Mesendoderm (in vitro differentiated cells): Measurements from ENCODE around the gene KLHL3.

Source experiments
- DNase-seq: peaks from one replicate; pipeline ENCODE4 v3.0.0; 2013
- H2AK5ac ChIP-seq: 2 replicates; pipeline ENCODE4 v1.6.1; 2013; ENCODE audit warnings: low read length, inconsistent platforms
- H2BK120ac ChIP-seq: 2 replicates; pipeline ENCODE4 v1.6.1; 2013; ENCODE audit warnings: low read depth, mild to moderate bottlenecking, low read length, moderate library complexity, mixed read lengths
- H2BK15ac ChIP-seq: replicated peaks from 2 replicates; pipeline ENCODE4 v1.6.1; 2013; ENCODE audit warnings: low read depth, mild to moderate bottlenecking, moderate library complexity
- H2BK5ac ChIP-seq: 2 replicates; pipeline ENCODE4 v1.6.1; 2013; ENCODE audit warnings: low read length, inconsistent platforms
- H3K18ac ChIP-seq: 2 replicates; pipeline ENCODE4 v1.6.1; 2013; ENCODE audit warnings: mild to moderate bottlenecking, low read length, mixed read lengths
- H3K23ac ChIP-seq: one replicate; pipeline ENCODE4 v1.6.1; 2013; ENCODE audit warnings: low read length
- H3K27ac ChIP-seq: 2 replicates; pipeline ENCODE4 v1.5.1; 2013; ENCODE audit warnings: low read depth, mild to moderate bottlenecking, inconsistent platforms, low read length, moderate library complexity
- H3K27me3 ChIP-seq: 2 replicates; pipeline ENCODE4 v1.6.1; 2013; ENCODE audit warnings: low read length, control low read depth, mild to moderate bottlenecking, inconsistent platforms; ENCODE audit not compliant: insufficient read depth, poor library complexity
- H3K36me3 ChIP-seq: 2 replicates; pipeline ENCODE4 v1.6.1; 2013; ENCODE audit warnings: low read length, inconsistent platforms; ENCODE audit not compliant: control insufficient read depth, insufficient read depth
- H3K4ac ChIP-seq: one replicate; pipeline ENCODE4 v1.6.1; 2013; ENCODE audit warnings: low read depth, mild to moderate bottlenecking, low read length, moderate library complexity
- H3K4me1 ChIP-seq: 2 replicates; pipeline ENCODE4 v1.6.1; 2013; ENCODE audit warnings: low read depth, low read length, inconsistent platforms; ENCODE audit not compliant: control insufficient read depth
- H3K4me2 ChIP-seq: 2 replicates; pipeline ENCODE4 v1.6.1; 2013; ENCODE audit warnings: low read length
- H3K4me3 ChIP-seq: 2 replicates; pipeline ENCODE4 v1.5.1; 2013; ENCODE audit warnings: mild to moderate bottlenecking, low read length
- H3K56ac ChIP-seq: one replicate; pipeline ENCODE4 v1.6.1; 2013; ENCODE audit warnings: low read length
- H3K79me1 ChIP-seq: 2 replicates; pipeline ENCODE4 v1.6.1; 2013; ENCODE audit warnings: low read length, inconsistent platforms
- H3K79me2 ChIP-seq: 2 replicates; pipeline ENCODE4 v1.6.1; 2013; ENCODE audit warnings: mild to moderate bottlenecking, low read length; ENCODE audit not compliant: control insufficient read depth, insufficient read depth
- H3K9ac ChIP-seq: 2 replicates; pipeline ENCODE4 v1.6.1; 2013; ENCODE audit warnings: low read length, inconsistent platforms
- H4K5ac ChIP-seq: one replicate; pipeline ENCODE4 v1.6.1; 2013; ENCODE audit warnings: low read length
- H4K8ac ChIP-seq: one replicate; pipeline ENCODE4 v1.6.1; 2013; ENCODE audit warnings: low read depth, mild to moderate bottlenecking, control low read depth, low read length, moderate library complexity
- WGBS: extraction: QIAGEN DNeasy Blood & Tissue Kit; methylation state at CpG from one replicate; pipeline ENCODE4 v1.1.7; 2013; ENCODE audit warnings: low lambda C conversion rate, missing lambda C conversion rate; ENCODE audit not compliant: insufficient coverage; ENCODE audit errors: extremely low coverage; 5-methylcytosine and 5-hydroxymethylcytosine counted together

KLHL3 gene

DNA sequence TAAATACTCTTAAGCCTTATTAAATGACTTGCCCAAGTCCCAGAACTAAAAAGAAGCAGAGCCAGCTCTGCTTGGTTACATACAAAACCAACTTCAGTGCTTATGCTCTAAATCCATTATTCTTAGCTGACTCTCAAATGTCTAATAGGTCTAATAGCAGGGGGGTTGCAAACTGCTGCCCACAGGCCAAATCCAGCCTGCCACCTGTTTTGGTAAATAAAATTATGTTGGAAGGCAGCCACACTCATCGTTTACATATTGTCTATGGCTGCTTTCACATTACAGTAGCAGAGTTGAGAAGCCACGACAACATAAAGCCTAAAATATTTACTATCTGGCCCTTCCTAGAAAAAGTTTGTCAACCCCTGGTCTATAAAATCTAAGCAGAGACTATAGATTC lies 69.0 kb downstream of the KLHL3 start:
- Histone ChIP-seq H3K79me1 (no peaks in the 10 kb centered on the region), H3K9ac (no peak overlapping the region), H3K18ac (no peak overlapping the region), H4K8ac (no peak overlapping the region), H2BK120ac (no peak overlapping the region), H3K4me3 (no peak overlapping the region), H3K27ac (no peak overlapping the region), H2BK5ac (no peak overlapping the region), H3K4me2 (no peak overlapping the region), H3K23ac (no peak overlapping the region), H3K4ac (no peak overlapping the region), H4K5ac (no peak overlapping the region), H3K36me3 (no peaks in the 10 kb centered on the region), H3K27me3 (no peaks in the 10 kb centered on the region), H2BK15ac (no peak overlapping the region), H2AK5ac (no peak overlapping the region), H3K56ac (no peak overlapping the region), H3K79me2 (no peaks in the 10 kb centered on the region), H3K4me1 (no peaks in the 10 kb centered on the region)
- DNase-seq = no peak
- no CpG with 5 or more reads among the region's 2 CpGs for WGBS

DNA sequence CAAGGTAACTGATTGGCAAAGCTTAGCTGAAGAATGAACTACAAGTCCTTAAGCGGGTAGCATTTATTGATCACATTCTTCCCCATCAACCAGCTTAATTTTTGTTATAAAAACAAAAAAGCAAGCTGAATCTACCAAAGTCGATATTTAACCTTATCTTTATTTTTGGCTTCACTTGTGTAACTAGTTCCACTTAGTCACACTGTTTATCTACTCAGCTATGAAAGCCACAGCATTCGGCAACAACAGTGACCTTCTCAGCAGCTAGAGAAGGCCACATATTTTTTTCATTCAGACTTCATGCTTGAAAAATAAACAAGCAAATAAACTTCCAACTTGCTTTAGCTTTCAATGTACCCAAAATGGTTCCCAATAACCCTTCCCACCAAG lies 69.4 kb downstream of the KLHL3 start:
- no peak overlapping the region for H3K27ac ChIP-seq
- no peak overlapping the region for H2BK120ac ChIP-seq
- no peak overlapping the region for H2BK15ac ChIP-seq
- H3K27me3 ChIP-seq = no peaks in the 10 kb centered on the region
- H2BK5ac ChIP-seq = no peak overlapping the region
- no peak overlapping the region for H3K56ac ChIP-seq
- no peak for DNase-seq
- no CpG with 5 or more reads among the region's 3 CpGs for WGBS
- no peak overlapping the region for H3K9ac ChIP-seq
- no peaks in the 10 kb centered on the region for H3K4me1 ChIP-seq
- no peaks in the 10 kb centered on the region for H3K36me3 ChIP-seq
- H3K4ac ChIP-seq = no peak overlapping the region
- no peak overlapping the region for H3K18ac ChIP-seq
- H4K8ac ChIP-seq = no peak overlapping the region
- no peaks in the 10 kb centered on the region for H3K79me1 ChIP-seq
- H3K4me2 ChIP-seq = no peak overlapping the region
- H4K5ac ChIP-seq = no peak overlapping the region
- H3K23ac ChIP-seq = no peak overlapping the region
- H3K79me2 ChIP-seq = no peaks in the 10 kb centered on the region
- no peak overlapping the region for H3K4me3 ChIP-seq
- H2AK5ac ChIP-seq = no peak overlapping the region

DNA sequence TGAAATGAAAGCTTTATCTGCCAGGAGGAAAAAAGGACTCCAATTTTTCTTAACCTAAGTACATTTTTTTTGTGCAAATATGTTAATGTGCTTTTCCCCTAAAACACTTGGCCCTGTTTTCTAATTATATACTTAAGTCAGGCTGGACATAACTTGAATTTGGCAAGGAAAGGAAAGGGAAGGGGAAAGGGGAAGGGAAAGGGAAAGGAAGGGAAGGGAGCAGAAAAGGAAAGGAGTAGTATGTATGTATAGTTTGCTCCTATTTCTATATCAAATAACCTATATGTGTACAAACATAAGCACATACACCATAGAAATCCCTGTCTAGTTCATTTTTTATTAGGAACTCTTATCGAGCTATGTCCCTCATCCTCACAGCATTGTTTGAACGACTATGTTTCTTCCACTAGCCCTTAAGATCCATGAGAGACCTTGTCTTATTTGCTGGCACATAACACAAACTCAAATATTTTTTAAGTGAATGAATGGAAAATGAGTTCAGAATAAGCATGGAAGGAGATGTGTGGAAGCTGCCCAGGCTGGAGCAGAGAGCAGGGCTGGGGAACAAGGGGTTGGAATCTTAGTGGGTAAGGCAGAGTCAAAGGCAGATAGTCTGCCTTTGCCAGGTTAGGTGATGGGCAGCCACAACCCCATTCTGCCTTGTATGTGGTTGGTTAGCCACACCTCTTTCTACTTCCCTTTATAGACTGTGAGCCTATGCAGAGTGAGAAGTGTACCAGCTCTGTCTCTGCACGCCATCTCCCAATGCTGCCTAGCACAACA lies 70.0 kb downstream of the KLHL3 start:
- Histone ChIP-seq H3K9ac (no peak overlapping the region), H2BK120ac (no peak overlapping the region), H3K27ac (no peak overlapping the region), H3K36me3 (no peaks in the 10 kb centered on the region), H3K27me3 (no peaks in the 10 kb centered on the region), H2BK15ac (no peak overlapping the region), H3K4me3 (no peak overlapping the region), H3K4ac (no peak overlapping the region), H3K23ac (no peak overlapping the region), H3K79me1 (no peaks in the 10 kb centered on the region), H2AK5ac (no peak overlapping the region), H3K18ac (no peak overlapping the region), H3K56ac (no peak overlapping the region), H3K79me2 (no peaks in the 10 kb centered on the region), H2BK5ac (no peak overlapping the region), H3K4me2 (no peak overlapping the region), H4K5ac (no peak overlapping the region), H3K4me1 (no peaks in the 10 kb centered on the region), H4K8ac (no peak overlapping the region)
- no CpG with 5 or more reads among the region's 3 CpGs for WGBS
- no peak for DNase-seq

DNA sequence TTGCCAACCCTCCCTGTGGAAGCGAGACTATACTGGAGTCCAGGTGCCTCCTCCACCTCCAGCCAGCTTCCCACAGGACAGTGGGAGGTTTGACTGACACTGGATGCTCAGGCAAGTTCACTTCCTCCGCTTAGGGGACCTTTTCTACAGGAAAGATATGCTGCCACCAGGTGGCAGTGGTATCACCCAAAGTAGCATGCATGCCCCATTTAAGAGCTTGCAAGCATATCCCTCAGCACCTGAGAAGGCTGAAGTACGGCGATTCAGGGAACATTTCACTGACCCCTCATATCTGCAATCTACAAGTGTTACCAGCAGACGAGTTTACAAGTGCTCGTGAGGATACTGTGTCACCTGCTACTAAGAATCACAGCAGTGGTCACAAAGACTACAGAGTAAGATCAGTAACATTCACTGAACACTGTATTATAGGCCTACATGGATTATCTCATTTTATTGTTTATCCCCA lies 75.5 kb downstream of the KLHL3 start:
- H3K4me1 ChIP-seq = no peaks in the 10 kb centered on the region
- no peak overlapping the region for H3K4me2 ChIP-seq
- H3K56ac ChIP-seq = no peak overlapping the region
- H3K4me3 ChIP-seq = no peak overlapping the region
- no peak overlapping the region for H2BK15ac ChIP-seq
- H3K27ac ChIP-seq = no peak overlapping the region
- no peak overlapping the region for H3K4ac ChIP-seq
- no peak overlapping the region for H4K5ac ChIP-seq
- H2AK5ac ChIP-seq = no peak overlapping the region
- no peak overlapping the region for H3K23ac ChIP-seq
- H3K18ac ChIP-seq = no peak overlapping the region
- no peaks in the 10 kb centered on the region for H3K79me1 ChIP-seq
- no peak overlapping the region for H2BK5ac ChIP-seq
- no peaks in the 10 kb centered on the region for H3K36me3 ChIP-seq
- H4K8ac ChIP-seq = no peak overlapping the region
- H3K27me3 ChIP-seq = no peaks in the 10 kb centered on the region
- peak; percentile 93 for DNase-seq
- no peaks in the 10 kb centered on the region for H3K79me2 ChIP-seq
- WGBS = no CpG with 5 or more reads among the region's 6 CpGs
- H3K9ac ChIP-seq = no peak overlapping the region
- H2BK120ac ChIP-seq = no peak overlapping the region

DNA sequence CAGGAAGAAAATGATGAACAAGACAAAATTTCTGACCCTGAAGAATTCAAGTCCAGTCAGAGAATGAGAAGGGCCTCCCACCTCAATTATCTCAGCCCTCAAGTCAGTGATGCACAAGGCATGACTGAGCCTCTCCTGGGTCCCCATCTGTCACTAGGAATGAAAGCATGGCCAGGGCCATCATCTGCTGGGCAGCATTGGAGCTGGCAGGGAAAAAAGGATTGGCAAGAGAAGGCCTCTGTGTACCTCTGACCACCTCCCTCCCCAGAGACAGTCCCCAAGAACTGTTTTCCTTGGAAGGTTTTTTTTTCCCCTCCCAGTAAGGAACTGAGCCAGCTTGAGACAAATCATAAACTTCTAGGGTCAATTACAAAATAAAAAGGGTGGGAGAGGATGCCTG lies 76.7 kb downstream of the KLHL3 start:
- Histone ChIP-seq H3K79me2 (no peaks in the 10 kb centered on the region), H3K27ac (no peak overlapping the region), H3K23ac (no peak overlapping the region), H3K4ac (no peak overlapping the region), H3K4me2 (no peak overlapping the region), H3K4me3 (no peak overlapping the region), H2AK5ac (no peak overlapping the region), H2BK5ac (no peak overlapping the region), H4K5ac (no peak overlapping the region), H3K27me3 (no peaks in the 10 kb centered on the region), H2BK15ac (no peak overlapping the region), H3K18ac (no peak overlapping the region), H3K36me3 (no peaks in the 10 kb centered on the region), H2BK120ac (no peak overlapping the region), H3K56ac (no peak overlapping the region), H3K4me1 (no peaks in the 10 kb centered on the region), H3K9ac (no peak overlapping the region), H4K8ac (no peak overlapping the region), H3K79me1 (no peaks in the 10 kb centered on the region)
- no peak for DNase-seq

DNA sequence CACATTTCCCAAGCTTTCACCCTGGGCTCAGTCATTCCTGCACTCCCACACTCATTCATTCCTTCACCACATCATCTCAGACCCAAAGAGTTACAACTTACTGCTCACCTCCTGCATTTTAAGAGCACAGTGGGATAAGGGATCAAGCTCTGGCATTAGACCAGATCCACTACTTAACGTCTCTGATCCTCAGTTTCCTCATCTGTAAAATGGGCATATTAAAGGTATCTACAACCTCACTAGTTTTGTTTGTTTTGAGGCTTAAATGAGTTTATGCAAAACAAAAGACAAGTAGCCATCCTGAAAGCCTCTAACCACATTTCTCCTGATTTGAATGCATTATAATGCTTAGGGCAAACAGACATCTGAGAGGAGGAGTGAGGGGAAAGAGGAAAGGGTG lies 77.6 kb downstream of the KLHL3 start:
- no peaks in the 10 kb centered on the region for H3K79me2 ChIP-seq
- H4K5ac ChIP-seq = no peak overlapping the region
- no peak for DNase-seq
- H2AK5ac ChIP-seq = no peak overlapping the region
- H3K4me3 ChIP-seq = no peak overlapping the region
- H3K9ac ChIP-seq = no peak overlapping the region
- H3K23ac ChIP-seq = no peak overlapping the region
- H3K27ac ChIP-seq = no peak overlapping the region
- no peak overlapping the region for H4K8ac ChIP-seq
- H3K4me2 ChIP-seq = no peak overlapping the region
- H2BK5ac ChIP-seq = no peak overlapping the region
- H3K56ac ChIP-seq = no peak overlapping the region
- H3K36me3 ChIP-seq = no peaks in the 10 kb centered on the region
- no peaks in the 10 kb centered on the region for H3K27me3 ChIP-seq
- H3K4me1 ChIP-seq = no peaks in the 10 kb centered on the region
- no peak overlapping the region for H3K4ac ChIP-seq
- H3K18ac ChIP-seq = no peak overlapping the region
- H2BK120ac ChIP-seq = no peak overlapping the region
- no peaks in the 10 kb centered on the region for H3K79me1 ChIP-seq
- H2BK15ac ChIP-seq = no peak overlapping the region
- WGBS = no CpG with 5 or more reads among the region's 1 CpG
